SK-N-SH (cell line): Measurements from ENCODE around the gene RIMKLA. TPM values are rescaled to one million over a fixed set of nuclear protein-coding genes. Genes with fewer than 3 reads are reported as not detected.

Experiments used
- CTCF ChIA-PET: fragments of 300-600, 350-600 bp; formaldehyde crosslinking; extraction: SDS; loops from one replicate; lab custom pipeline; 2021; lab: Yijun Ruan, JAX
- POLR2A ChIA-PET: fragments of 350-600 bp; sonication (Branson Sonifier 250); formaldehyde crosslinking; extraction: SDS; loops from one replicate; lab custom pipeline; 2020; ENCODE audit warnings: antibody characterized with exemption, inconsistent platforms; lab: Yijun Ruan, JAX
- DNase-seq: peaks from one replicate; pipeline ENCODE4 v3.0.0; 2012
- H2AFZ ChIP-seq: fragments of 200-600 bp; sonication (generic); 2 replicates; pipeline ENCODE4 v1.8.1; 2016; ENCODE audit warnings: antibody characterized with exemption, mild to moderate bottlenecking, low read depth
- H3F3A ChIP-seq: fragments of 200-600 bp; sonication (generic); replicated peaks from 2 replicates; pipeline ENCODE3; 2016; ENCODE audit warnings: antibody characterized with exemption, mild to moderate bottlenecking; ENCODE audit not compliant: insufficient read depth
- H3K27ac ChIP-seq, 2 experiments: fragments of 200-500 bp in 1 of 2; fragments of 200-600 bp in 1 of 2; sonication (Bioruptor generic) in 1 of 2; sonication (generic), shearing (Covaris generic) in 1 of 2; 2 replicates each; pipeline versions ENCODE4 v1.5.1 to v1.6.1; 2014 to 2016; ENCODE audit warnings: low read depth in 2 of 2, inconsistent platforms in 1 of 2, low read length in 1 of 2, mild to moderate bottlenecking in 1 of 2, mixed read lengths in 1 of 2
- H3K27me3 ChIP-seq: fragments of 200-600 bp; sonication (generic), shearing (Covaris generic); 2 replicates; pipeline ENCODE4 v1.6.1; 2016; ENCODE audit warnings: mixed run types; ENCODE audit not compliant: insufficient read depth
- H3K36me3 ChIP-seq, 2 experiments: fragments of 200-500 bp in 1 of 2; fragments of 200-600 bp in 1 of 2; sonication (Bioruptor generic) in 1 of 2; sonication (generic) in 1 of 2; replicated peaks in 1 of 2; 2 replicates each; pipeline versions ENCODE3 to v1.5.1; 2014 to 2016; ENCODE audit warnings: low read length in 1 of 2, mild to moderate bottlenecking in 1 of 2; ENCODE audit not compliant: insufficient read depth in 2 of 2, control insufficient read depth in 1 of 2
- H3K4me1 ChIP-seq, 2 experiments: fragments of 200-500 bp in 1 of 2; fragments of 200-600 bp in 1 of 2; sonication (Bioruptor generic) in 1 of 2; sonication (generic), shearing (Covaris generic) in 1 of 2; 2 replicates each; pipeline versions ENCODE4 v1.5.1 to v1.6.1; 2014 to 2016; ENCODE audit warnings: low read depth in 1 of 2, low read length in 1 of 2, mixed run types in 1 of 2; ENCODE audit not compliant: insufficient read depth in 2 of 2, control insufficient read depth in 1 of 2
- H3K4me2 ChIP-seq: fragments of 200-600 bp; sonication (generic), shearing (Covaris generic); 2 replicates; pipeline ENCODE4 v1.6.1; 2017; ENCODE audit warnings: mixed run types
- H3K4me3 ChIP-seq, 2 experiments: fragments of 200-500 bp in 1 of 2; fragments of 200-600 bp in 1 of 2; sonication (Bioruptor generic) in 1 of 2; sonication (generic), shearing (Covaris generic) in 1 of 2; 2 replicates each; pipeline versions ENCODE4 v1.5.1 to v1.8.1; 2014 to 2016; ENCODE audit warnings: low read depth in 2 of 2, inconsistent platforms in 1 of 2, low read length in 1 of 2, mild to moderate bottlenecking in 1 of 2, mixed read lengths in 1 of 2, moderate library complexity in 1 of 2
- H3K79me2 ChIP-seq: fragments of 200-600 bp; sonication (generic); 2 replicates; pipeline ENCODE4 v1.8.1; 2017; ENCODE audit warnings: mild to moderate bottlenecking; ENCODE audit not compliant: insufficient read depth
- H3K9ac ChIP-seq: fragments of 200-600 bp; sonication (generic); 2 replicates; pipeline ENCODE4 v1.6.1; 2017; ENCODE audit warnings: mixed run types
- H3K9me2 ChIP-seq: fragments of 200-600 bp; sonication (generic); 2 replicates; pipeline ENCODE4 v1.6.1; 2017; ENCODE audit warnings: mixed run types
- H3K9me3 ChIP-seq: fragments of 200-600 bp; sonication (generic); 2 replicates; pipeline ENCODE4 v1.6.1; 2017; ENCODE audit warnings: mixed run types, mild to moderate bottlenecking, moderate library complexity
- H4K20me1 ChIP-seq: fragments of 200-600 bp; sonication (generic); 2 replicates; pipeline ENCODE4 v1.6.1; 2017; ENCODE audit warnings: mild to moderate bottlenecking, mixed run types; ENCODE audit not compliant: insufficient read depth
- CHD2 ChIP-seq: fragments of 150-350 bp; IDR thresholded peaks from 2 replicates; pipeline ENCODE4 v1.6.1; 2018; ENCODE audit warnings: low read length; ENCODE audit not compliant: partially characterized antibody
- CTCF ChIP-seq: fragments of 200-600 bp; sonication (generic); IDR thresholded peaks from 2 replicates; pipeline ENCODE4 v1.6.1; 2017; ENCODE audit warnings: antibody characterized with exemption, mild to moderate bottlenecking, moderate library complexity
- EP300 ChIP-seq, 2 experiments: IDR thresholded peaks; 2 replicates each; pipeline versions ENCODE4 v1.4.0 to v1.6.1; 2012; ENCODE audit warnings: borderline replicate concordance in 1 of 2, low read depth in 1 of 2, low read length in 1 of 2
- EZH2phosphoT487 ChIP-seq: fragments of 200-600 bp; sonication (generic); IDR thresholded peaks from 2 replicates; pipeline ENCODE4 v1.6.1; 2017; ENCODE audit warnings: low read depth, mixed run types, mild to moderate bottlenecking, antibody characterized with exemption, moderate library complexity, borderline replicate concordance
- FOXM1 ChIP-seq: IDR thresholded peaks from 2 replicates; pipeline ENCODE4 v1.4.0; 2012; ENCODE audit warnings: low read depth, mild to moderate bottlenecking
- GABPA ChIP-seq: IDR thresholded peaks from 2 replicates; pipeline ENCODE4 v1.4.0; 2012; ENCODE audit warnings: low read depth, mild to moderate bottlenecking
- GATA2 ChIP-seq: sonication (generic); formaldehyde crosslinking; IDR thresholded peaks from 2 replicates; pipeline ENCODE4 v1.5.0; 2020; ENCODE audit warnings: mild to moderate bottlenecking, missing genetic modification reagents
- JUND ChIP-seq: IDR thresholded peaks from 2 replicates; pipeline ENCODE4 v1.4.0; 2012
- MXI1 ChIP-seq: IDR thresholded peaks from 2 replicates; pipeline ENCODE4 v1.6.1; 2012; ENCODE audit warnings: mild to moderate bottlenecking, low read depth, low read length, improper control_type of control experiment
- POLR2AphosphoS5 ChIP-seq: IDR thresholded peaks from 2 replicates; pipeline ENCODE4 v1.6.1; 2012; ENCODE audit warnings: low read depth, low read length
- RAD21 ChIP-seq: IDR thresholded peaks from 2 replicates; pipeline ENCODE4 v1.6.1; 2012; ENCODE audit warnings: mild to moderate bottlenecking, low read length
- RXRA ChIP-seq: IDR thresholded peaks from 2 replicates; pipeline ENCODE4 v1.4.0; 2012; ENCODE audit warnings: low read depth, mild to moderate bottlenecking, borderline replicate concordance
- SMC3 ChIP-seq: IDR thresholded peaks from 2 replicates; pipeline ENCODE4 v1.6.1; 2012; ENCODE audit warnings: low read depth, low read length, improper control_type of control experiment
- TCF12 ChIP-seq: IDR thresholded peaks from 2 replicates; pipeline ENCODE4 v1.4.0; 2012
- WGBS: methylation state at CpG from one replicate; pipeline ENCODE4 v1.1.6; 2017; ENCODE audit warnings: low lambda C conversion rate; 5-methylcytosine and 5-hydroxymethylcytosine counted together
- polyA plus RNA-seq, 3 experiments: library from polyadenylated mRNA; depleted of rRNA; stranded (reverse); fragments of >200 nt; gene quantifications; 2 replicates each; pipeline ENCODE4 v1.2.3, GENCODE V29; 2012
- TF ChIP-seq, protein P1 (sequence below): fragments of 150-350 bp; IDR thresholded peaks from 2 replicates; pipeline ENCODE4 v1.6.1; 2017; ENCODE audit warnings: antibody characterized with exemption, low read length, low read depth, borderline replicate concordance
- TF ChIP-seq, protein P2 (sequence below): IDR thresholded peaks from 2 replicates; pipeline ENCODE4 v1.4.0; 2012; ENCODE audit warnings: low read depth, borderline replicate concordance

The RIMKLA gene
- polyA plus RNA-seq, 1 of the 3 experiments (the other 2 are of a cell fraction): 0.08 TPM

- Histone ChIP-seq H3K27ac (no peak overlapping the region), H3K36me3 (no peaks in the 10 kb centered on the region), H3K4me2 (no peak overlapping the region), H3K79me2 (no peaks in the 10 kb centered on the region), H3K27me3 (no peaks in the 10 kb centered on the region; the same call in 1 of the 2 replicates), H3K9ac (no peak overlapping the region), H2AFZ (no peak overlapping the region), H3K9me2 (no peaks in the 10 kb centered on the region), H3K4me1 (peaks cover 6 to 29% of the 10 kb centered on the region in 2 experiments; a peak in 3 of 4 replicates), H4K20me1 (no peaks in the 10 kb centered on the region), H3F3A (no peaks in the 10 kb centered on the region)
- CTCF ChIA-PET: interaction anchor here (0.7 kb wide), 1 partner anchor 245 kb away, joined by 3 read pairs; no protein-coding TSS in a partner anchor
- WGBS: 66% methylated on average over 5 of the region's 5 CpGs
- TF ChIP-seq CTCF: no peak
- TF ChIP-seq JUND: no peak
- TF ChIP-seq GABPA: no peak
- TF ChIP-seq RXRA: no peak
- TF ChIP-seq, protein P1, sequence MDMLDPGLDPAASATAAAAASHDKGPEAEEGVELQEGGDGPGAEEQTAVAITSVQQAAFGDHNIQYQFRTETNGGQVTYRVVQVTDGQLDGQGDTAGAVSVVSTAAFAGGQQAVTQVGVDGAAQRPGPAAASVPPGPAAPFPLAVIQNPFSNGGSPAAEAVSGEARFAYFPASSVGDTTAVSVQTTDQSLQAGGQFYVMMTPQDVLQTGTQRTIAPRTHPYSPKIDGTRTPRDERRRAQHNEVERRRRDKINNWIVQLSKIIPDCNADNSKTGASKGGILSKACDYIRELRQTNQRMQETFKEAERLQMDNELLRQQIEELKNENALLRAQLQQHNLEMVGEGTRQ: no peak
- TF ChIP-seq MXI1: no peak
- TF ChIP-seq, protein P2, sequence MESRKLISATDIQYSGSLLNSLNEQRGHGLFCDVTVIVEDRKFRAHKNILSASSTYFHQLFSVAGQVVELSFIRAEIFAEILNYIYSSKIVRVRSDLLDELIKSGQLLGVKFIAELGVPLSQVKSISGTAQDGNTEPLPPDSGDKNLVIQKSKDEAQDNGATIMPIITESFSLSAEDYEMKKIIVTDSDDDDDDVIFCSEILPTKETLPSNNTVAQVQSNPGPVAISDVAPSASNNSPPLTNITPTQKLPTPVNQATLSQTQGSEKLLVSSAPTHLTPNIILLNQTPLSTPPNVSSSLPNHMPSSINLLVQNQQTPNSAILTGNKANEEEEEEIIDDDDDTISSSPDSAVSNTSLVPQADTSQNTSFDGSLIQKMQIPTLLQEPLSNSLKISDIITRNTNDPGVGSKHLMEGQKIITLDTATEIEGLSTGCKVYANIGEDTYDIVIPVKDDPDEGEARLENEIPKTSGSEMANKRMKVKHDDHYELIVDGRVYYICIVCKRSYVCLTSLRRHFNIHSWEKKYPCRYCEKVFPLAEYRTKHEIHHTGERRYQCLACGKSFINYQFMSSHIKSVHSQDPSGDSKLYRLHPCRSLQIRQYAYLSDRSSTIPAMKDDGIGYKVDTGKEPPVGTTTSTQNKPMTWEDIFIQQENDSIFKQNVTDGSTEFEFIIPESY: no peak
- TF ChIP-seq CHD2: no peak
- TF ChIP-seq TCF12: no peak
- TF ChIP-seq EZH2phosphoT487: no peak
- TF ChIP-seq POLR2AphosphoS5: no peak
- TF ChIP-seq GATA2: no peak
- TF ChIP-seq RAD21: no peak
- TF ChIP-seq FOXM1: no peak
- TF ChIP-seq SMC3: no peak
- TF ChIP-seq EP300 (IDR thresholded peaks at IDR 0.05; ENCODE audit: borderline replicate concordance in 1 of 2, low read depth in 1 of 2, low read length in 1 of 2): no peak
- TF ChIP-seq, all 33 proteins: peak for 0
- H3K4me3 ChIP-seq: no peak overlapping the region
- DNase-seq: no peak
- POLR2A ChIA-PET: interaction anchor here (0.5 to 0.6 kb wide), 2 partner anchors 25 to 348 kb away, joined by 3 to 4 read pairs; partner anchors contain the start of genes C1orf50 and P3H1
- no peaks in the 10 kb centered on the region for H3K9me3 ChIP-seq
Measured at GRCh38 chr1:42419126-42419821, 38.7 kb downstream of the RIMKLA start.
